H1 (cell line): ENCODE data around the gene PRMT9. TPM values are rescaled to one million over a fixed set of nuclear protein-coding genes. Genes with fewer than 3 reads are reported as not detected.

Experiments
- CTCF ChIA-PET: fragments of 300-600 bp; sonication (Branson Sonifier 250); formaldehyde crosslinking; loops from one replicate; lab custom pipeline; 2021; ENCODE audit not compliant: partially characterized antibody; lab: Charles Lee
- POLR2A ChIA-PET: fragments of 300-600 bp; sonication (Branson Sonifier 250); formaldehyde crosslinking; loops from one replicate; lab custom pipeline; 2021; ENCODE audit warnings: inconsistent platforms; ENCODE audit not compliant: partially characterized antibody; lab: Charles Lee
- DNase-seq, 2 experiments: peaks; one replicate each; pipeline versions ENCODE4 v3.0.0 to v3.0.0-alpha.2; 2010 to 2022; ENCODE audit warnings: low spot score in 2 of 2, low read depth in 1 of 2, mixed read lengths in 1 of 2
- FAIRE-seq: peaks from 2 replicates; lab custom pipeline; 2011; peaks lifted over from hg19 to GRCh38; lab: Jason Lieb, UNC
- H2AFZ ChIP-seq: 2 replicates; pipeline ENCODE4 v1.8.1; 2012; ENCODE audit warnings: low read length, inconsistent platforms
- H2AK5ac ChIP-seq: 2 replicates; pipeline ENCODE4 v1.6.1; 2013; ENCODE audit warnings: low read depth, low read length
- H2BK120ac ChIP-seq: replicated peaks from 2 replicates; pipeline ENCODE3; 2013; ENCODE audit warnings: low read depth, low read length, inconsistent platforms
- H2BK12ac ChIP-seq: 2 replicates; pipeline ENCODE4 v1.6.1; 2013; ENCODE audit warnings: low read depth, low read length
- H2BK15ac ChIP-seq: 2 replicates; pipeline ENCODE4 v1.6.1; 2013; ENCODE audit warnings: low read length
- H2BK20ac ChIP-seq: 2 replicates; pipeline ENCODE4 v1.6.1; 2013; ENCODE audit warnings: low read length
- H2BK5ac ChIP-seq: 2 replicates; pipeline ENCODE4 v1.6.1; 2013; ENCODE audit warnings: low read depth, low read length
- H3K14ac ChIP-seq: 2 replicates; pipeline ENCODE4 v1.6.1; 2013; ENCODE audit warnings: inconsistent platforms; ENCODE audit not compliant: insufficient read length
- H3K18ac ChIP-seq: 2 replicates; pipeline ENCODE4 v1.6.1; 2013; ENCODE audit warnings: low read length; ENCODE audit errors: extremely low read depth
- H3K23ac ChIP-seq: 2 replicates; pipeline ENCODE4 v1.6.1; 2013; ENCODE audit warnings: inconsistent platforms; ENCODE audit not compliant: insufficient read length
- H3K23me2 ChIP-seq: 2 replicates; pipeline ENCODE4 v1.6.1; 2013; ENCODE audit warnings: low read depth, low read length
- H3K27ac ChIP-seq: 2 replicates; pipeline ENCODE4 v1.6.1; 2011; ENCODE audit warnings: low read depth, low read length, inconsistent platforms
- H3K27me3 ChIP-seq, 4 experiments: replicated peaks in 1 of 4; 1 replicate in 1 of 4; 2 replicates in 3 of 4; pipeline versions ENCODE4 v1.6.1 to v1.8.1; 2011 to 2013; ENCODE audit warnings: low read length in 3 of 4, mild to moderate bottlenecking in 3 of 4, inconsistent platforms in 2 of 4, mixed read lengths in 2 of 4, moderate library complexity in 1 of 4; ENCODE audit not compliant: control insufficient read depth in 3 of 4, insufficient read depth in 3 of 4; ENCODE audit errors: extremely low read depth in 1 of 4
- H3K36me3 ChIP-seq, 4 experiments: 2 replicates each; pipeline versions ENCODE4 v1.6.1 to v1.8.1; 2011 to 2013; ENCODE audit warnings: mild to moderate bottlenecking in 4 of 4, low read length in 3 of 4, moderate library complexity in 2 of 4, control low read depth in 1 of 4, inconsistent platforms in 1 of 4; ENCODE audit not compliant: insufficient read depth in 4 of 4, control insufficient read depth in 2 of 4
- H3K4ac ChIP-seq: replicated peaks from 2 replicates; pipeline ENCODE3; 2013; ENCODE audit warnings: low read length, low read depth, mixed read lengths, inconsistent platforms; ENCODE audit not compliant: insufficient read length
- H3K4me1 ChIP-seq, 4 experiments: replicated peaks in 1 of 4; 1 replicate in 1 of 4; 2 replicates in 3 of 4; pipeline versions ENCODE4 v1.6.1 to v1.8.1; 2011 to 2013; ENCODE audit warnings: low read length in 3 of 4, inconsistent platforms in 2 of 4, mixed read lengths in 1 of 4; ENCODE audit not compliant: insufficient read depth in 4 of 4, control insufficient read depth in 3 of 4
- H3K4me2 ChIP-seq, 2 experiments: 2 replicates each; pipeline versions ENCODE4 v1.6.1 to v1.8.1; 2011 to 2013; ENCODE audit warnings: low read depth in 2 of 2, low read length in 2 of 2, control low read depth in 1 of 2, inconsistent platforms in 1 of 2, mild to moderate bottlenecking in 1 of 2; ENCODE audit not compliant: insufficient read depth in 1 of 2
- H3K4me3 ChIP-seq, 4 experiments: fragments of 200-600, 300-600 bp in 1 of 4; sonication (generic), shearing (Covaris generic), sonication (Bioruptor Twin) in 1 of 4; 2 replicates each; pipeline versions ENCODE4 v1.5.1 to v1.8.1; 2011 to 2016; ENCODE audit warnings: low read length in 4 of 4, low read depth in 3 of 4, control low read depth in 2 of 4, inconsistent platforms in 2 of 4, mild to moderate bottlenecking in 2 of 4, mixed read lengths in 1 of 4, moderate library complexity in 1 of 4; ENCODE audit not compliant: insufficient read depth in 2 of 4; ENCODE audit errors: extremely low read depth in 1 of 4
- H3K56ac ChIP-seq: replicated peaks from 2 replicates; pipeline ENCODE3; 2013; ENCODE audit warnings: low read depth, mild to moderate bottlenecking, mixed read lengths, low read length, inconsistent platforms; ENCODE audit not compliant: insufficient read length
- H3K79me1 ChIP-seq: 2 replicates; pipeline ENCODE4 v1.6.1; 2013; ENCODE audit warnings: low read depth, low read length, control low read depth
- H3K79me2 ChIP-seq, 2 experiments: 2 replicates each; pipeline versions ENCODE4 v1.6.1 to v1.8.1; 2012 to 2013; ENCODE audit warnings: low read length in 2 of 2, mild to moderate bottlenecking in 2 of 2, inconsistent platforms in 1 of 2; ENCODE audit not compliant: insufficient read depth in 2 of 2, control insufficient read depth in 1 of 2
- H3K9ac ChIP-seq, 4 experiments: replicated peaks in 1 of 4; 1 replicate in 1 of 4; 2 replicates in 3 of 4; pipeline versions ENCODE4 v1.6.1 to v1.8.1; 2011 to 2013; ENCODE audit warnings: low read depth in 3 of 4, low read length in 3 of 4, control low read depth in 2 of 4, mild to moderate bottlenecking in 2 of 4, moderate library complexity in 2 of 4, inconsistent platforms in 1 of 4; ENCODE audit errors: extremely low read depth in 1 of 4
- H3K9me3 ChIP-seq, 2 experiments: 2 replicates each; pipeline versions ENCODE4 v1.6.1 to v1.8.1; 2012 to 2013; ENCODE audit warnings: mild to moderate bottlenecking in 2 of 2, moderate library complexity in 2 of 2, control low read depth in 1 of 2, inconsistent platforms in 1 of 2, low read depth in 1 of 2, low read length in 1 of 2, mixed read lengths in 1 of 2; ENCODE audit not compliant: insufficient read depth in 2 of 2
- H4K20me1 ChIP-seq, 2 experiments: replicated peaks in 1 of 2; 2 replicates each; pipeline versions ENCODE3 to v1.8.1; 2011 to 2013; ENCODE audit warnings: inconsistent platforms in 2 of 2, low read length in 2 of 2, mild to moderate bottlenecking in 1 of 2; ENCODE audit not compliant: insufficient read depth in 2 of 2, control insufficient read depth in 1 of 2
- H4K5ac ChIP-seq: 2 replicates; pipeline ENCODE4 v1.6.1; 2013; ENCODE audit warnings: low read length, low read depth, mixed read lengths, inconsistent platforms; ENCODE audit not compliant: insufficient read length
- H4K8ac ChIP-seq: 2 replicates; pipeline ENCODE4 v1.8.0; 2013; ENCODE audit warnings: mild to moderate bottlenecking, moderate library complexity, low read length, inconsistent platforms; ENCODE audit not compliant: insufficient read depth; ENCODE audit errors: extremely low read depth
- H4K91ac ChIP-seq: replicated peaks from 2 replicates; pipeline ENCODE3; 2013; ENCODE audit warnings: low read length, mixed read lengths, inconsistent platforms; ENCODE audit not compliant: insufficient read length
- CTCF ChIP-seq, 3 experiments: IDR thresholded peaks; 1 replicate in 2 of 3; 2 replicates in 1 of 3; pipeline versions ENCODE4 v1.5.1 to v1.6.1; 2011; ENCODE audit warnings: low read length in 3 of 3, mild to moderate bottlenecking in 3 of 3, inconsistent platforms in 2 of 3, low read depth in 1 of 3, moderate library complexity in 1 of 3; ENCODE audit not compliant: insufficient read depth in 1 of 3; ENCODE audit errors: control extremely low read depth in 1 of 3
- EP300 ChIP-seq, 2 experiments: IDR thresholded peaks; 1 replicate in 1 of 2; 2 replicates in 1 of 2; pipeline ENCODE4 v1.6.1; 2011 to 2012; ENCODE audit warnings: low read depth in 2 of 2, low read length in 2 of 2, mild to moderate bottlenecking in 2 of 2, borderline replicate concordance in 1 of 2, inconsistent platforms in 1 of 2, moderate library complexity in 1 of 2
- EZH2 ChIP-seq: fragments of 200-600 bp; sonication (generic); IDR thresholded peaks from 2 replicates; pipeline ENCODE4 v1.7.1; 2012; ENCODE audit warnings: low read depth, mild to moderate bottlenecking, moderate library complexity, low read length, inconsistent platforms; ENCODE audit not compliant: severe bottlenecking
- NRF1 ChIP-seq: IDR thresholded peaks from 2 replicates; pipeline ENCODE4 v1.6.1; 2011; ENCODE audit warnings: mild to moderate bottlenecking, low read depth, low read length, improper control_type of control experiment
- WGBS, 2 experiments: shearing (Covaris generic) in 1 of 2; methylation state at CpG; one replicate each; pipeline versions ENCODE4 v1.1.6 to v1.1.7; 2013 to 2015; ENCODE audit warnings: low lambda C conversion rate in 2 of 2, mixed read lengths in 2 of 2, inconsistent platforms in 1 of 2, low coverage in 1 of 2, missing lambda C conversion rate in 1 of 2; ENCODE audit not compliant: insufficient replicate concordance in 2 of 2, insufficient coverage in 1 of 2, insufficient read length in 1 of 2; ENCODE audit errors: extremely low coverage in 1 of 2, missing lambda C conversion rate in 1 of 2; 5-methylcytosine and 5-hydroxymethylcytosine counted together
- polyA plus RNA-seq, 7 experiments: library from polyadenylated mRNA; depleted of rRNA in 3 of 7; stranded (reverse) in 5 of 7; unstranded in 2 of 7; fragments of >200 nt in 5 of 7; fragments of 200-250 nt in 2 of 7; gene quantifications; 1 replicate in 5 of 7; 2 replicates in 1 of 7; 4 replicates in 1 of 7; pipeline versions ENCODE4 v1.2.1 to v1.2.3, GENCODE V29; 2011 to 2013; ENCODE audit warnings: missing spikeins in 2 of 7, mixed read lengths in 2 of 7
- total RNA-seq: library from RNA; stranded (reverse); fragmentation: NEBNext Ultra II Directional; extraction: Animal tissue kit (Norgen Biotek cat#: 25700); gene quantifications from 2 replicates; pipeline ENCODE4 v1.2.1, GENCODE V29; 2021

Gene PRMT9
- total and polyA plus RNA-seq, 2 of the 8 experiments (the other 6 are each of a cell fraction or from before 2014, with no cell fraction given): 3.8 to 9.6 TPM

GRCh38 chr4:147730333-147730732, 46.4 kb upstream of the PRMT9 start:
- POLR2A ChIA-PET: interaction anchor here (0.6 to 3.2 kb wide), 2 partner anchors 86 to 136 kb away, joined by 3 to 12 read pairs; no protein-coding TSS in a partner anchor
- H4K8ac ChIP-seq: no peak overlapping the region
- H3K4ac ChIP-seq: no peak overlapping the region
- no peak overlapping the region for H3K27ac ChIP-seq
- no peak overlapping the region for H2BK12ac ChIP-seq
- H3K79me1 ChIP-seq: no peaks in the 10 kb centered on the region
- DNase-seq (no peak), FAIRE-seq (no peak)
- no peak overlapping the region for H2AK5ac ChIP-seq
- no peak overlapping the region for H3K23ac ChIP-seq
- H3K4me2 ChIP-seq: peak overlapping the region; percentile 72 to 100; a peak in 3 of 4 replicates
- 26% methylated on average over 4 of the region's 4 CpGs; no CpG with 5 or more reads in 1 of the 2 experiments for WGBS, 2 experiments
- H3K56ac ChIP-seq: no peak overlapping the region
- TF ChIP-seq CTCF (IDR thresholded peaks at IDR 0.05; ENCODE audit: control extremely low read depth in 1 of 3, insufficient read depth in 1 of 3, low read depth in 1 of 3, low read length in 3 of 3) (peak in 1 of 3 experiments; percentile 5; a peak in 1 of 4 replicates), NRF1 (no peak), EP300 (IDR thresholded peaks at IDR 0.05; ENCODE audit: borderline replicate concordance in 1 of 2, low read depth in 2 of 2, low read length in 2 of 2) (no peak), EZH2 (no peak)
- no peak overlapping the region for H2BK120ac ChIP-seq
- no peak overlapping the region for H2BK15ac ChIP-seq
- no peak overlapping the region for H2AFZ ChIP-seq
- H3K4me1 ChIP-seq: peaks cover 3 to 12% (median 5%) of the 10 kb centered on the region in 4 experiments; a peak in 5 of 7 replicates
- H2BK5ac ChIP-seq: no peak overlapping the region
- peaks cover 3 to 37% (median 27%) of the 10 kb centered on the region in 4 experiments for H3K27me3 ChIP-seq
- peak overlapping the region in 1 of 4 experiments; percentile 97; a peak in 2 of 8 replicates for H3K4me3 ChIP-seq
- peaks cover 10% of the 10 kb centered on the region; the same call in 1 of the 2 replicates for H3K23me2 ChIP-seq
- no peaks in the 10 kb centered on the region for H3K9me3 ChIP-seq
- H3K18ac ChIP-seq: no peak overlapping the region
- no peak overlapping the region for H4K91ac ChIP-seq
- H3K79me2 ChIP-seq: 0 out of 4 replicates have a peak, but pooled peaks cover 0 to 2% of the 10 kb centered on the region in 2 experiments
- H3K9ac ChIP-seq: no peak overlapping the region
- H2BK20ac ChIP-seq: no peak overlapping the region
- no peaks in the 10 kb centered on the region for H3K36me3 ChIP-seq
- CTCF ChIA-PET: interaction anchor here (0.8 to 3.5 kb wide), 5 partner anchors 17 to 136 kb away, joined by 3 to 25 read pairs (median 3); partner anchors contain the start of genes PRMT9 and TMEM184C
- H4K5ac ChIP-seq: no peak overlapping the region
- no peak overlapping the region for H3K14ac ChIP-seq
- no peaks in the 10 kb centered on the region for H4K20me1 ChIP-seq
